NCI-H1694 (cell line): Measurements from ENCODE around the gene SMAD3.
"Not testable (repeated sequence)": the region's sequence is repeated elsewhere in the genome, so short reads cannot be mapped to it uniquely, and the experiment has no call there.

ENCODE experiments used
- DNase-seq: peaks from one replicate; lab custom pipeline; 2025; lab: John Stamatoyannopoulos, UW

Gene SMAD3

GRCh38 chr15:67063689-67064606, 1.5 kb upstream of the SMAD3 start:
- DNase-seq, result no peak

- no peak for DNase-seq
Observed at GRCh38 chr15:67064607-67065530, 533 bp upstream of the SMAD3 start.

GRCh38 chr15:67066041-67066958, 898 bp downstream of the SMAD3 start:
- DNase-seq, result no peak

- no peak for DNase-seq
Observed at GRCh38 chr15:67066959-67067853, 1.8 kb downstream of the SMAD3 start.

- no peak for DNase-seq
Observed at GRCh38 chr15:67067930-67068551, 2.6 kb downstream of the SMAD3 start.

- no peak for DNase-seq
Observed at GRCh38 chr15:67068710-67069400, 3.5 kb downstream of the SMAD3 start.

- DNase-seq, result no peak
Observed at GRCh38 chr15:67070150-67070549, 4.7 kb downstream of the SMAD3 start.

GRCh38 chr15:67070892-67071664, 5.7 kb downstream of the SMAD3 start:
- no peak for DNase-seq

GRCh38 chr15:67072442-67072841, 7.0 kb downstream of the SMAD3 start:
- no peak for DNase-seq

GRCh38 chr15:67072958-67073357, 7.6 kb downstream of the SMAD3 start:
- no peak for DNase-seq

GRCh38 chr15:67074886-67075229, 9.5 kb downstream of the SMAD3 start:
- DNase-seq, result no peak

- DNase-seq, result not testable (repeated sequence)
Observed at GRCh38 chr15:67075555-67076135, 10.2 kb downstream of the SMAD3 start.

- DNase-seq, result no peak
Observed at GRCh38 chr15:67076147-67076843, 10.9 kb downstream of the SMAD3 start.

- no peak for DNase-seq
Observed at GRCh38 chr15:67077641-67078215, 12.3 kb downstream of the SMAD3 start.

- no peak for DNase-seq
Observed at GRCh38 chr15:67079361-67079760, 14.0 kb downstream of the SMAD3 start.

- DNase-seq, result no peak
Observed at GRCh38 chr15:67080118-67080899, 14.9 kb downstream of the SMAD3 start.
